IPS-NIHi11 (cell line): ENCODE results near the gene RRAD.
A peak's percentile ranks its signal among the peaks of the same experiment; 100 is the strongest.

Experiments
- DNase-seq: peaks from one replicate; pipeline ENCODE4 v3.0.0; 2012; ENCODE audit warnings: mixed read lengths, low spot score

RRAD gene

GRCh38 chr16:66881014-66881417 lies 44.3 kb downstream of the RRAD start:
- DNase-seq: no peak

GRCh38 chr16:66880288-66881013 lies 44.9 kb downstream of the RRAD start, which contains the start of gene PDP2:
Gene PDP2, plus strand, starts transcription at chr16:66880515. Its CDS starts 3,770 bp downstream, at chr16:66884285.
- peak; percentile 94 for DNase-seq

- no peak for DNase-seq
These were observed 47.3 kb downstream of the RRAD start for GRCh38 chr16:66878067-66878466.

GRCh38 chr16:66874079-66874775 lies 51.1 kb downstream of the RRAD start:
- DNase-seq: no peak

GRCh38 chr16:66873685-66874055 lies 51.7 kb downstream of the RRAD start:
- no peak for DNase-seq

- DNase-seq: peak; percentile 89
These were observed 52.2 kb downstream of the RRAD start for GRCh38 chr16:66872943-66873684.

- no peak for DNase-seq
These were observed 52.8 kb downstream of the RRAD start for GRCh38 chr16:66872559-66872942.

- no peak for DNase-seq
These were observed 53.5 kb downstream of the RRAD start for GRCh38 chr16:66871840-66872239.
